Measurements from ENCODE around the gene PAX2.

The PAX2 gene

DNA sequence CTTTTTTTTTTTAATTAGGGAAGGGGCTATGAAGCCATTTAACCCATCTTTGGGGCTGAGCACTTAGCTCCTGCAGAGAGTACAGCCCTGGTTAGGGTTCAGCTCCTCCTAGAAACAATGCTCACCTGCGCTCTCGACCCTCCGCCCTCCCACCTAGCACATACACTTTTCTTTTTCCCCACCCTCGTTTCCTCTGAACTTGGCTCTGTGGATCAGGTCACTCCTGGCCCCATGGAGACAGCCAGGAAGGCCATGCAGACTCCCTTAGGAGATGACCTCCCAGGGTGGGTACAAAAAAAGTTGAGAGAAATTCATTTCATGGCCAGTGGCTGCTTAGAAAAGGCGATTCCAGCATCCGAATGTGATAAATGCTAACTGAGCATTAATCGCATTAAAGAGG lies 15.8 kb downstream of the PAX2 start:
- no peak for DNase-seq

DNA sequence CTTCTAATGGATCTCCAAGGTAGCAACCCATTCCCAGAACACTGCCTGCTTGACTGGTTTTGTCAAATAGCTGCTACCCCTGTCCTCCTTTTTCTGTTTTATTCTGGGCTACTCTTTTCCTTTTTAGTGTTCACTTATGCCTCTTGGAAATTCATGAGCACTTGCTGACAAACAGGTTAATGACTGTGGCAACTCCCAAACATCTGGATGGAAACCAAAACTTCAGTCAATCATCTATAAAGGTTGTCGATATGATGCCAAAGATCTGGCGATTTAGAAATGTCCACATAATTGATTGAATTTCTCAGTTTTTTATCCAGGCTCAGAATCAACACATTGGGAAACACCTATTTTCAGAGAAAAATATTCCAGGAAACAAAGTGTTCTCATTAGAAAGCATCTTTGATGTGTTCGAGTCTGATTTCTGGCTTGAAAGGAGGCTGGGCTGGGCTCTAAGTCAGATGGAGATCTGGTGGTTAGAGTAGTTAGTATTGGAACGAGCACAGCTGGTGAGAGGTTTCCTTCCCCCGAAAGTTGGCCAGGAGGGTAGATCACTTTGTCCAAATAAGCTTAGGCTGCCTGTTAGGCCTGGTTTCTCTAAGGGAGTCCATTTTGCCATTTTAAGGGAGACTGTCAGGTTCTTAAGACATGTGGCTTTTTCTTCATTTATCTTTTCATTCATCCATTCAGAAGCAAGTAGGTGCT lies 17.8 kb downstream of the PAX2 start:
- DNase-seq, result no peak

- DNase-seq, result no peak
Measured at GRCh38 chr10:100766693-100767421, 21.5 kb downstream of the PAX2 start.

GRCh38 chr10:100767422-100767775 lies 22.0 kb downstream of the PAX2 start:
- DNase-seq, result no peak

DNA sequence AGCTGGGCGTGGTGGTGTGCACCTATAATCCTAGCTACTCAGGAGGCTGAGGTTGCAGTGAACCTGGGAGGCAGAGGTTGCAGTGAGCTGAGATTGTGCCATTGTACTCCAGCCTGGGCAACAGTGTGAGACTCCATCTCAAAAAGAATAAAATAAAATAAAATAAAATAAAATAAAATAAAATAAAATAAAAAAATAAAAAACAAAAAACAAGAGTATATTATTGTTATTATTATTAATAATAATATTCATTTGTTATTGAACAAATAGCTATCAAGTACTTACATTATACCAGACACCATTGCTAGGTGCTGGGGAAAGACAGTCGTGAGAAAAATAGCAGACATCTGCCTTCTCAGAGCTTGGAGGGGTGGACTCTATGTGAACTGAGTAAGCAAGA lies 24.1 kb downstream of the PAX2 start:
- DNase-seq, result no peak

- no peak for DNase-seq
Measured at GRCh38 chr10:100773646-100774045, 28.3 kb downstream of the PAX2 start.

GRCh38 chr10:100774223-100774622 lies 28.8 kb downstream of the PAX2 start:
- DNase-seq, result no peak

DNA sequence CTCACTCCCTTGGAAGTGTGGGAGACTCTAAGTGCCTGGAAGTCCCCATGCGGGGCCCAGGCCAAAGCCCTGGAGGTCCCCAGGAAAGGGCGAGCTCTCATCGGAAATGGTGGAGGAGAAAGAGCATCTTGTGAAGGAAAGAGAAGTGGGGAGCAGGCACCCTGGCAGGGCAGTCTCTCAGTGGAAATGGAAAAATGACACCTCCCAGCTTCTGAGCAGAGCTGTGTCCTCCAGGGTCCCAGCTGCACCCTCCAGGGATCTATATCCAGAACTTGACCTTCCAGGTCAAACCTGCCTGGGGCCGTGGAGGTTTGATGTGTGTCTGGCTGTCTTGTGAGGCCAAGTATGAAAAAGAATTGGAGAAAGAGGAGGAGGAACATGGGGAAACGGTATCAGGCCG lies 29.5 kb downstream of the PAX2 start:
- no peak for DNase-seq

DNA sequence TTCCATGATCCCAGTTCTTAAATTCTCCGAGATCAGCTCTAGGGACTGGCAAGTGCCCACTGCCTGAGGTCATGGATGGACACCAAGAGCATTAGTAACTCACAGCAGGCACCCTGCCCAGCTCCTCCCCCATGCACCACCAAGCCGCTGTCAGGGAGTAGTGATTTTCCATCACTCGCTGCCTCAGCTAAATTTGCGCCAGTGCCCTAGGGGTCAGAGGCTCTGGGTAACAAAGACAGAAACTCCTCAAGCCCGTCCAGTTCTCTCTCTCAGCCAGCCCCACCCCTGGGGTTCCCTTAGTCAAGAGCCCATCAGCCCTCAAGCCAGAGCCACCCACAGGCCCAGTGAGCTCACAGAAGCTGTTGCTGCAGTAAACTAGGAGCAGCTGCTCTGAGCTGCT lies 30.0 kb downstream of the PAX2 start:
- DNase-seq, result no peak

DNA sequence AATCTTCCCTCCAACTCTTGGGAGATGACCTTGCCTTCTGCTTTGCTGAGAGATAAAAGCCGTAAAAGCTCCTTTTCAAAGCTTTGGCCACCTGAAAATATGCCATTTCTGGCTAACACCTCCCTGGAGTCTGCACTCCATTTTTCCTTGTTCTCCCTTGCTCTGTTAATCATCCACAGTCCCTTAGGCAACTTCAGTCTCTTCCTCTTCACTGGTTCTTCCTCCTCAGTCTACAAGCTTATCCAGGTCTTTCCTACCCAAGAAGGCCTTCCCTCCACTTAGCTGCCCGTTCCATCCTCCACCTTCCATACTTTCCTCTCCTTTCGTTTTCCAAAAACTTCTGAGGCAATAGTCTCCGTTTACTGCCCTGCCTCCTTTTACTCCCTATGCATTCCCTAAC lies 30.5 kb downstream of the PAX2 start:
- DNase-seq, result no peak

DNA sequence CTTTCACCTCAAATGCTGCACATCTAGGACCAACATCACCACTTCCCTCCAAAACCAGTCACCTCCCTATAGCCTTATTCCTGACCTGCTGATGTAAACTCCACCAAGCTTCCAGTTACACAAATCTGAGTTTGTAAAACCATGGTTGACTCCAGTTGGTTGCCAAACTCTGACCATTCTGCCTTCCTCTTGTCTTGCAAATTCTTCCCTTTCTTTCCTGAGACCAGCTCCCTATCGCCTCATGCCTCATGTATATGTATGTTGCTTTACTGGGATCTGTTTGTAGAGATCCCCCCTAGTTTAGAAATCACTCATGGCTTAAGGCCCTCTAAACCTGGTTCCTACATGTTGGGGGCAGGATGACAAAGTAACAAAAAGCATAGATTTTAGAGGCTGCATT lies 31.3 kb downstream of the PAX2 start:
- DNase-seq, result no peak

GRCh38 chr10:100779329-100779728 lies 33.9 kb downstream of the PAX2 start:
- DNase-seq, result no peak

DNA sequence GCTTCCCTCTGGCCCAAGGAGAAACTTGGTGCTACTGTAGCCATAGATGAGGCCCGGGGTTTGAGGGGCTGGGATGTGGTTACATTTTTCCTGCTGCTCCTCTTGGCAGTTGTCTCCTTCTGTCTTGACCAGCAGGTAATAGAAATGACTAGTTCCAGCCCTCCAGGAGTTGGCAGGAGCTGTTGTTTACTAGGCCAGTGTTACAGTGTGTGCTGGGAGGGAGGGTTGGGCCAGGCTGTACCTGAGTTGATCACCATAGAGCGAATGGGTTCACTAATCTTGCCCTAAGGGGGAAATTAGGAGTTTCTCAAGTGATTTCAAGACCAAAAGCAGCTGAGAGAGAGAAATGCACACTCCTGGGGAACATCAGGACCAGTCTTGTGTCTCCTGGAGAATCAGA lies 34.9 kb downstream of the PAX2 start:
- no peak for DNase-seq

DNA sequence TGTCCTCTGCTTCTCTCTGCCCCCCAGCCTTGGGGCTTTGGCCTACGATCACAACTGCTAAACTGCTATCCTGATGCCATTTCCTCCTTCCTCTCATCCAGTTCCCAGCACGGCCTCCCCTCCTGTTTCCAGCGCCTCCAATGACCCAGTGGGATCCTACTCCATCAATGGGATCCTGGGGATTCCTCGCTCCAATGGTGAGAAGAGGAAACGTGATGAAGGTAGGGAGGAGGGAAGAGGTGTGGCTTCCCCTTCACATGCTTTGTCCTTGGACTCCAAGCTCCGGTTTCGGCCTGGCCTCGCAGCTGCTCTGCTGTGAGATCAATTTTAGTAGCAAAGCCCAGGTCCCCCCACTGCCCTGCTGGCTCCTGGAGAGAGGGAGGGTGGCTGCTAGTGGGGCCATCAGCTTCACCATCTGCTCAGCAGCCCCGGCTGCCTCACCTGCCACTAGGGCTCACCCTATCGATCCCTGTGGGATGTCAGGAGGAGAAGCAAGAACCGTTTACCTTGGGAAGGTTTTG lies 35.8 kb downstream of the PAX2 start:
- no peak for DNase-seq

DNA sequence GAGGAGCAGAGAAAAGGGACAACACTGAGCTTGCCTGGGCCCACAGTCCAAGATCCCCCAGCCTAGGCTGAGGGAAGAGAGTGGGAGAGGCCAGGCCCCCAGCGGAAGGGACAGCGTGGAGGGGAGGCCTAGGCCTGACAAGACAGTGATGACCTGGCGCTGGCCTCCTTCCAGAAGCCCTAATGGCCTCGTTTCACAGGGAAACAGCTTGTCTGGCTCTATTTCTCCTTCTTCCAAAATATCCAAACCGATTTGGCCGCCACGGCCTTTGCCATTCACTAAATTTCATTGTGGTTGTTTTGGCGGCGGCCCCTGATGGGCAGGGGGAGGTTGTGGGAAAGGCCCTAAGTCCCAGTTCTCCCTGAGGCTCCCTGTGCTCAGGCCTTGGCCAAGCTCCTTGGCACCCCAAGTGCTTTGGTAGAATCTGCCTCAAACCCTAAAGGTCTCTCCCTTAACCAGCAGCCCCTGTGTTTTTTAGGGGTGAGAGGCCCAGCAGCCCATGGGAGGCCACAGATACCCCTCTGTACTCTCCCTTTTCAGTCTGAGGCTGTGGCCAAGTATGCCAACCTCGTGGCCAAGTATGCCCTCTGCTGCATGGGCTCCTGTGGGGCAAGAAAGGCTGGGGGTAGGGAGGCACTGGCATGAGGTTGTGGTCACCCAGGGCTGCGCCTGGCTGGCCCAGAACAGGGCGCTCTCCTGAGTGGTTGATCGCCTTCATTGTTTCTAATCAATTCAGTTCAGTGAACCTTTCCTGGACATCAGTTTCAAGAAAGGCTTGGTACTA lies 37.3 kb downstream of the PAX2 start:
- DNase-seq, result no peak

DNA sequence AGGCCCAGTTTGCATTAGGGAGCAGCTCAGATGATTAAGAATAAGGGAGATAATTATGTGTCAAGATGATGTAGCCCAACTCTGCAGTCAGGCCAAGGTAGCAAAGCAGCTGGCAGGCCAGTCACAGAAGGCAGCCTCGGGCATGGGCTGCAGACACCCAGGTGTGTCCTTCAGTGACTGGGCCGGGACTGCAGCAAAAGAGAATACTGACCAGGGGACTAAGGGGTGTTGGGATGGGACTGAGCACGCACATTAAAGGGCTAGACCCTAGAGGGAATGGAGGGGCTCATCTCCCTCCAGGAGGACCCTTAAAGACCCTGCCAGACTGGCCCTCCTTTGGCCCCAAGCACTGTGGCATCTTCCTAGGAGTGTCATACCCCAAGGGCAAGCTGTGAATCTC lies 38.7 kb downstream of the PAX2 start:
- no peak for DNase-seq

GRCh38 chr10:100786591-100786990 lies 41.2 kb downstream of the PAX2 start:
- DNase-seq, result no peak

DNA sequence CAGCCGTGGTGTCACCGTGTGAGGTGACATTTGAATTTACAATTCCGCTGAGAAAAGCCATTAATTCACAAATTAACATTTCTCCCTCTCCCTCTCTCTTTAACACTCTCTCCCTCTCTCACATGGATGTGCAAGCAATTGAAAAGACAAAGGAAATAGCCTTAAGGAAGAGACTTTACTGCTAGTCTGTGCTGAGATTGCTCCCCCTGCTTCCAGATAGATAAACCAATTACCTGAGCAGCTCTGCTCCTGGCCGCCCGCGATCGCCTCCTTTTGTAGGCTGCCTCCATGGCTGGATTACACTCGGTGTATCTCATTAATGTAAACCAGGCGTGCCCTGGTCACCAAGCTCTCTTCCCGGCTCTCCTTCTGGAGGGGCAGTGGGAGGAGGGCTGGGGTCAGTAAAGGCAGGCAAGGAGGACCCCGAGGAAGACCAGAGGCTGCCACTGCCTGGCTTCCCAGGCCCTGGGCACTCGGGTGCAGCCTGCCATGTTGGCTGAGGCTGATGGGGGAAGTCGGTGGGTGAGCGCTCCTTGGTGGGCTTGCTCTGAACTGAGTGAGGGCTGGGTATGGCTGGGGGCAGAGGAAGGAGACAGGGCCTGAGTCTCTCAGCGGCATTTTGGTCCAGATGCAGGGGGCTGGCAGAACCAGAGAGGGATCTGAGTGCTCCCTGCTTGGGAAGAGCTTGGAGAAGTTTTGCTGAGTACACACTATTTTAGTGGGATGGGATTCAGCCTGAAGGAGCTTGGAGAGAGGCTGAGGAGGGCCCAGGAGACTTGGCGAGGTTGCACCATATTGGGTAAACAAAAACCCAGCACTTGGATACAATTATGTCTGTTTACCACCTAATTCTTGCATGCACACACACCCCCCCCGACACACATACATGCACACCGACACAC lies 42.9 kb downstream of the PAX2 start:
- no peak for DNase-seq

DNA sequence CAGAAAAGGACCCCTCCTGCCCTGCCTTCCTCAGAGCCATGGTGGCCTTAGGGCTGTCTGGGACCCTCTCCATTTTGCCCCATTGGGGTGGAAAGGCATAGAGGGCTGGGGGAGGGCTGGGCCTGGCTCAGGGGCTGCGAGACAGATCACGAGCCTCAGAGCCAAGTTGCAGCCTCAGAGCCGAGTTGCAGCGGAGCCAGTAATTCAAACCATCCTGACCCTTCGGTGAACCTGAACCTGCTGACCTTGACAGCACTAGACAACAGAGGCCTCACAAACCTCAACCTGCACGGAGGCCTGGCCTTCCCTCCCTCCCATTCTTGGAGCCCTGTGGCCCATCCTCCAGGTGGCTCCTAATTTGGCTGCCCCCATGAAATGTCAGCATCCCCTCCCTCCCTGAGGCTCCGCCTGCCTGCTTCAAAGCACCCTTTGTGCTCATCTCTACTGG lies 45.4 kb downstream of the PAX2 start:
- no peak for DNase-seq

- no peak for DNase-seq
Measured at GRCh38 chr10:100791369-100792058, 46.1 kb downstream of the PAX2 start.

- DNase-seq, result no peak
Measured at GRCh38 chr10:100792574-100792973, 47.2 kb downstream of the PAX2 start.

- no peak for DNase-seq
Measured at GRCh38 chr10:100793055-100793454, 47.7 kb downstream of the PAX2 start.
